HepG2 (cell line): ENCODE results near the gene PRKAB1. TPM values are rescaled to one million over a fixed set of nuclear protein-coding genes. Genes with fewer than 3 reads are reported as not detected.
A peak's percentile ranks its signal among the peaks of the same experiment; 100 is the strongest.

ENCODE experiments used
- ADNP ChIP-seq: sonication (generic); formaldehyde crosslinking; IDR thresholded peaks from 2 replicates; pipeline ENCODE4 v1.4.0; 2020; ENCODE audit warnings: missing genetic modification reagents
- HDAC6 ChIP-seq: fragments of 200-600 bp; sonication (generic); IDR thresholded peaks from 2 replicates; pipeline ENCODE4 v1.7.0; 2017; ENCODE audit warnings: mild to moderate bottlenecking, antibody characterized with exemption, low read length, low read depth
- HNF1B ChIP-seq: sonication (generic); formaldehyde crosslinking; IDR thresholded peaks from 2 replicates; pipeline ENCODE4 v1.5.1; 2020; ENCODE audit warnings: mild to moderate bottlenecking, moderate library complexity, missing genetic modification reagents
- NR3C1 ChIP-seq: sonication (generic); formaldehyde crosslinking; IDR thresholded peaks from 2 replicates; pipeline ENCODE4 v1.4.0; 2020; ENCODE audit warnings: missing genetic modification reagents
- POGK ChIP-seq: sonication (generic); formaldehyde crosslinking; conservative IDR thresholded peaks from 2 replicates; pipeline ENCODE4 v1.8.0; 2022; ENCODE audit warnings: mild to moderate bottlenecking, moderate library complexity, missing genetic modification reagents
- POLR2A ChIP-seq, 2 experiments: IDR thresholded peaks; 2 replicates each; pipeline ENCODE4 v1.6.1; 2011; ENCODE audit warnings: low read depth in 2 of 2, low read length in 2 of 2, mild to moderate bottlenecking in 1 of 2, moderate library complexity in 1 of 2; ENCODE audit not compliant: insufficient read depth in 1 of 2
- RERE ChIP-seq: IDR thresholded peaks from 2 replicates; pipeline ENCODE4 v1.6.1; 2016; ENCODE audit warnings: low read depth, missing genetic modification reagents, missing compliant biosample characterization
- TFDP1 ChIP-seq: IDR thresholded peaks from 2 replicates; pipeline ENCODE4 v1.6.1; 2016; ENCODE audit warnings: missing compliant biosample characterization, missing genetic modification reagents, borderline replicate concordance
- ZIK1 ChIP-seq: sonication (generic); formaldehyde crosslinking; IDR thresholded peaks from 2 replicates; pipeline ENCODE4 v1.5.0; 2020; ENCODE audit warnings: mild to moderate bottlenecking, low read depth, missing genetic modification reagents, borderline replicate concordance
- ZNF576 ChIP-seq: sonication (generic); formaldehyde crosslinking; IDR thresholded peaks from 2 replicates; pipeline ENCODE4 v1.4.0; 2020; ENCODE audit warnings: mild to moderate bottlenecking, missing genetic modification reagents
- ZNF580 ChIP-seq: IDR thresholded peaks from 2 replicates; pipeline ENCODE4 v1.6.1; 2016; ENCODE audit warnings: low read depth, borderline replicate concordance
- ZNF652 ChIP-seq: IDR thresholded peaks from 2 replicates; pipeline ENCODE4 v1.6.1; 2016; ENCODE audit warnings: low read depth, borderline replicate concordance
- ZNF720 ChIP-seq: sonication (generic); formaldehyde crosslinking; IDR thresholded peaks from 2 replicates; pipeline ENCODE4 v1.4.0; 2020; ENCODE audit warnings: missing genetic modification reagents
- polyA plus RNA-seq, 8 experiments: library from polyadenylated mRNA; depleted of rRNA in 3 of 8; stranded (reverse) in 7 of 8; unstranded in 1 of 8; fragments of >200 nt; fragmentation: Illumina TruSeq in 4 of 8; extraction: Trizol in 4 of 8; gene quantifications; 2 replicates each; pipeline versions ENCODE4 v1.2.1 to v1.2.3, GENCODE V29; 2011 to 2016; ENCODE audit warnings: low read depth in 4 of 8, missing spikeins in 1 of 8, mixed read lengths in 1 of 8; ENCODE audit not compliant: insufficient read depth in 1 of 8
- total RNA-seq, 5 experiments: library from RNA; depleted of rRNA; stranded (reverse); fragments of >200 nt; fragmentation: Illumina TruSeq; extraction: Trizol; gene quantifications; 2 replicates each; pipeline ENCODE4 v1.2.3, GENCODE V29; 2016; ENCODE audit warnings: low read depth in 1 of 5

PRKAB1 gene
- total and polyA plus RNA-seq, 2 of the 13 experiments (the other 11 are each of a cell fraction or from before 2014, with no cell fraction given): 28.4 to 35.5 TPM

- peak; percentile 85; the same call in 1 of the 2 replicates for TF ChIP-seq POGK (CRISPR knock-in tag)
- TF ChIP-seq TFDP1 (CRISPR knock-in tag): peak; percentile 91
- no peak for TF ChIP-seq NR3C1 (CRISPR knock-in tag)
- peak; percentile 74; the same call in 1 of the 2 replicates for TF ChIP-seq ZIK1 (CRISPR knock-in tag)
- peak; percentile 67 for TF ChIP-seq HNF1B
- no peak for TF ChIP-seq HDAC6
- no peak for TF ChIP-seq ZNF652
- TF ChIP-seq POLR2A (IDR thresholded peaks at IDR 0.05; ENCODE audit: insufficient read depth in 1 of 2, low read depth in 2 of 2, low read length in 2 of 2): peak; percentile 77 to 80
- no peak for TF ChIP-seq RERE
- no peak for TF ChIP-seq ADNP (CRISPR knock-in tag)
- no peak for TF ChIP-seq ZNF720 (CRISPR knock-in tag)
- no peak for TF ChIP-seq ZNF576 (CRISPR knock-in tag)
- peak; percentile 88 for TF ChIP-seq ZNF580 (CRISPR knock-in tag)
- TF ChIP-seq, all 625 proteins: peak for 266
Measured at GRCh38 chr12:119667577-119668323, at the start of gene PRKAB1 (continued).
